HFF-Myc (cell line): ENCODE measurements around the gene TNFAIP2.

Experiments
- DNase-seq: peaks from one replicate; pipeline ENCODE4 v3.0.0-alpha.2; 2011; ENCODE audit warnings: low read depth; ENCODE audit errors: extremely low read depth
- H3K4me3 ChIP-seq: replicated peaks from 2 replicates; pipeline ENCODE4 v1.5.1; 2011; ENCODE audit warnings: low read depth, mild to moderate bottlenecking, control low read depth, low read length
- CTCF ChIP-seq: IDR thresholded peaks from 2 replicates; pipeline ENCODE4 v1.5.1; 2012; ENCODE audit warnings: mild to moderate bottlenecking, low read depth, low read length, control low read depth; ENCODE audit errors: missing control alignments

The TNFAIP2 gene, protein sequence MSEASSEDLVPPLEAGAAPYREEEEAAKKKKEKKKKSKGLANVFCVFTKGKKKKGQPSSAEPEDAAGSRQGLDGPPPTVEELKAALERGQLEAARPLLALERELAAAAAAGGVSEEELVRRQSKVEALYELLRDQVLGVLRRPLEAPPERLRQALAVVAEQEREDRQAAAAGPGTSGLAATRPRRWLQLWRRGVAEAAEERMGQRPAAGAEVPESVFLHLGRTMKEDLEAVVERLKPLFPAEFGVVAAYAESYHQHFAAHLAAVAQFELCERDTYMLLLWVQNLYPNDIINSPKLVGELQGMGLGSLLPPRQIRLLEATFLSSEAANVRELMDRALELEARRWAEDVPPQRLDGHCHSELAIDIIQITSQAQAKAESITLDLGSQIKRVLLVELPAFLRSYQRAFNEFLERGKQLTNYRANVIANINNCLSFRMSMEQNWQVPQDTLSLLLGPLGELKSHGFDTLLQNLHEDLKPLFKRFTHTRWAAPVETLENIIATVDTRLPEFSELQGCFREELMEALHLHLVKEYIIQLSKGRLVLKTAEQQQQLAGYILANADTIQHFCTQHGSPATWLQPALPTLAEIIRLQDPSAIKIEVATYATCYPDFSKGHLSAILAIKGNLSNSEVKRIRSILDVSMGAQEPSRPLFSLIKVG

GRCh38 chr14:103122947-103123633 lies at the start of gene TNFAIP2:
TNFAIP2 (plus strand) TSS chr14:103123461; CDS start chr14:103126458, 2,997 bp downstream.
- DNase-seq: no peak
- no peak for TF ChIP-seq CTCF
- peak within 1 kb of the TSS; percentile 28 for H3K4me3 ChIP-seq

DNA sequence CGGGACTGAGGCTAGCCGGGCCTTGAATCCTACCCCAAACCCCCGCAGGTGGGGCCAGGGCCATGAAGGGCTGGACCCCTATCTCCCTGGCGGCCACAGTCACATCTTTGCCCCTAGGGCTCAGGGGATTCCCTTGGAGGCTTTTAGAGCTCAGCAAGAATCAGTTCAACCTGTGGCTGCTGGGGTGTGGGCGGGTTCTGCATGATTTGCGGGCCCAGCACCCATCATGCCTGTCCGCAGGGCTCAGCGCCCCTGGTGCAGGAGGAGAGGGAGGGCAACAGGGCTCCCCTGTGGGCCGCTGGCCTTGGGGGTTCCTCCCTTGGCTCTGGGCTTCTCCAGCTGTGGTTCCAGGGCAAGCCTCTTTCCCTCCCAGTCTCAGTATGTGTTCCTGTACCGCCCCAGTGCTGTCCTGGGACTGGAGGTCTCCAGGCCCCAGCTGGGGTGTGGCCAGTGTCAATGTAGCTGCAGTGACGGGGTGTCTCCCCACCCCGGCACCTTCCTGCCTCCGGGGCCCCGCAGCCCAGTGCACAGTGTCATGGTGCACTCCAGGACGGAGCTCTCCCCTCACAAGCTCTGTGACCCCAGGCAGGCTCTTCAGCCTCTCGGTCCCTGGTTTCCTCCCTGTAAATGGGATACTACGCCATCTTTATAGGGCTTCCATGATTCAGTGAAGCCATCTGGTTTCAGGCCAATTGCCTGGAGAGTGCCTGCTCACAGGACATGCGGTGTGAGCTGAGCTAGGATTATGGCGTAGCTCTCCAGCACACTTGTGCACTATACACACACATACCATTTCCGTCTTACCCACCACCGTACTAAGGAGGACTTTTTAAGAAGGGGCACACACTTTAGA lies 49.2 kb upstream of the TNFAIP2 start:
- DNase-seq: no peak
- H3K4me3 ChIP-seq: no peak overlapping the region
- no peak for TF ChIP-seq CTCF

DNA sequence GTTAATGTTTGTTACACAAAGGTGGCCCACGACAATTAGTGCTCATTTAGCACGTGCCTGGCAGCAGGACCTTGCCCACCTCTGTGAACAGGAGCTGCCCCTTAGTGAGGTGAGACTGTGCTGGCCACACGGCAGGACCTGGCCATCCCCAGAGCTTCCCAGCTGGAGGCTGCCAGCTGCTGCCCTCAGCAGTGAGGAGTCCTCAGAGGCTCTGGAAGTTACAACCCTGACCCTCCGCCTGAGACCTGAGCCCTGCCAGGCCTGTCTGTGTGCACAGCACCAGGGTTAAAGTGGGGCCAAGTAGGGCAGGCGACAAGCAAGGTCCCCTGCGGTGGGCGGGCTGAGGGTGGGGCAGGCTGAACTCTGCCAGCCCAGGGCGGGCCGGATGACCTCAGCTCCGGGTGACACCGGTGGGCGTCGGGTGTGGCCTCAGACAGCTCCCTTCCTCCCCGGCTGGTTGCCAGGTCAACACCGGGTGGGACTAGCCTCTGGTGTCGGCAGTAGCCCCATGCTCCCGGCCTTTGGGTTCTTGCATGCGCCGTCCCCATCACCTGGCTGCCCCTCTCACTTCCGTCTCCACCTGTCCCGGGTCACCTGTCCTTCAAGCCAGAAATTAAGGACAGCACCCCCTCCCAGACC lies 48.4 kb upstream of the TNFAIP2 start:
- TF ChIP-seq CTCF: no peak
- no peak for DNase-seq
- peak overlapping the region; percentile 39 for H3K4me3 ChIP-seq

- TF ChIP-seq CTCF: peak; percentile 72
- DNase-seq: peak; percentile 40
Measured at GRCh38 chr14:103078420-103078749, 44.9 kb upstream of the TNFAIP2 start.

DNA sequence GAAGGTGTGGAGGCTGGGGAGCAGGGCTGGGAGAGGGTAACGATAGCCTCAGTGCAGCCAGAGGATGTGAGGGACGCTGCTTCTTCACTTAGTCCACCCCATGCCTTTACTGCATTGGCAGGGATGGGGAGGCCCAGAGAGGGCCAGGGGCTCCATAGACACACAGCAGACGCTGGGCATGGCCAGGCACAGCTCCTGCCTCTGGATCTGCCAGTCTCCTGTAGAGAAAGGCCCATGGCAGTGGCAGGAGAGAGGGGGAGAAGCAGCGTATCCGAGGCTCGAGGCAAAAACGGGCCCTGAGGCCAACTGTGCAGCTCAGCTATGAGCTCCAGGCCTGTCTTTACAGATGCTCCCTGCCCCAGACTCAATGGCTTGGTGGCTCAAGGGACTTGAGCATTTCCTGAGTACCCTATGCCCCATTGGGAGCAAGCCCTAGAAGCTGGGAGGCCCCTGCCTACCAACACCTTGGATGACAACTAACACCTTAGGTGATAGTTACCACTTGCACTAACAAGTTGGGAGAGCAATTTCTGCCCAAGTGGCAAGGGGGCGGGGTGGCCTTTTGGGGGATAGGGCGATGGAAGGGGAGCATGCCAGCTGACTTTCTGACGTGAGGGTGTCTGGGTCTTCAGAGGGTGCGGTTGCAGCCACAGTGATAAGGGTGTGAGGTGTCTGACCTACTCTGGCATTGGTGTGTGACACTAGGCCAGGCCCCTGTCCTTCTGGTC lies 44.2 kb upstream of the TNFAIP2 start:
- DNase-seq: no peak
- no peak for TF ChIP-seq CTCF
- no peak overlapping the region for H3K4me3 ChIP-seq

More at GRCh38 chr14:103078420-103078749, 44.9 kb upstream of the TNFAIP2 start:
- no peak overlapping the region for H3K4me3 ChIP-seq
